GM19099 (cell line): Measurements from ENCODE around the gene RAB11B.

ENCODE experiments used
- POLR2A ChIP-seq: IDR thresholded peaks from 3 replicates; pipeline ENCODE4 v1.6.1; 2011; ENCODE audit warnings: low read depth; ENCODE audit not compliant: insufficient read length; ENCODE audit errors: extremely low read depth

RAB11B gene

DNA sequence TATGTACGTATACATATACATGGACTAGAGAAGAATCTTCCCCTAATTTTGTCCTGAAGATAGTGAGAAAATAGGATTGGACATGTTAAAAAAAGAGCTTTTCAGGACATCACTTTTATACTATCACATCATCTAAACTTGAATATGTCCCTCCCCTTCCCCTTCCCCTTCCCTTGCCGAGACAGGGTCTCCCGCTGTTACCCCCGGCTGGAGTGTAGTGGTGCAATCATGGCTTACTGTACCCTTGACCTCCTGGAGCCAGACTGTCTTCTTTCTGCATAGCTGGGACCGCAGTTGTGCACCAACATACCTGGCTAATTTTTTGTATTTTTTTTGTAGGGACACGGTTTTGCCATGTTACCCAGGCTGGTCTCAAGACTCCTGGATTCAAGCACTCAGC lies 61.2 kb downstream of the RAB11B start:
- no peak for TF ChIP-seq POLR2A

DNA sequence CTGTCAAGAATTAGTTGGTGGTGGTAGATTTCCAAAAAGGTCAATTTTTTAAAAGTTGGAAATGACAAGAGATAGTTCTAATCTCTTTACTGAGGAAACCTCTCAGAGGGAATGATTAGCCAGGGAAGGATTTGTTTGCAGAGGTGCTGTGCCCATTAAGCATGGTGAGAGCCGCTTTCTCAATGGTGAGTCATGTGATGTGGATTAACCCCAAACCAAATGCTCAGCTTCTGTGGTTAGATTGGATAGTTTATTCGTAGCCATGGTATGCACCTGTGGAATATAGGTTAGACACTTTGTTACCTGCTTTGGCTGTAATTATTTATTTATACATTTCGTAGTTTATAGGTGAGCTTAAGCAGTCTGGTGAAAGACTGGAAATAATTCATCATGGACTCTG lies 61.7 kb downstream of the RAB11B start:
- TF ChIP-seq POLR2A: no peak

DNA sequence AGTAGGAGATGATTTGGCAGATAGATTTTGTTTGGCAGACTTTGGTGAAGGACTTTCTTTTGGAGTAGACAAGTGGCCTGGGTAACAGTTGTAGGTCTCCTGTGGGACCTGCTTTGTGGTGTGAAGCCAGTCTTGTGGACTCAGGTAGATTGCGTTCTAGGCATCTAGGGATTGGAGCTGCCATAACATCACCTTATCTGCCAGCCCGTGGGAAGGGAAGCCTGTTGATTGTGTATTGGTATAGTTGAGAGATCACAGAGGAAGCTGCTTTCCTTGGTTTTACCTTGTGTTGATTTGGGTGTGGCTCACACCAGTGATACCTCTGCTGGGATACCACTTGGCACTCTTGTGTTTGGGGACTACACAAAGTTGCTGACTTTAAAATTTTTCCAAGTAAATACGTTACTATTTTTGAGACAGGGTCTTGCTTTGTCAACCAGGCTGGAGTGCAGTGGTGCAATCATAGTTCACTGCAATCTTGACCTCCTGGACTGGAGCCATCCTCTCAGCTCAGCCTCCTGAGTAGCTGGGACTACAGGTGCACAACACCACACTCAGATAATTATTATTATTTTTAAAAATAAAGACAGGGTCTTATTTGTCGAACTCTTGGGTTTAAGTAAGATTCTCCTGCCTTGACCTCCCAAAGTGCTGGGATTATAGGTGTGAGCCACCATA lies 62.4 kb downstream of the RAB11B start:
- TF ChIP-seq POLR2A: no peak

DNA sequence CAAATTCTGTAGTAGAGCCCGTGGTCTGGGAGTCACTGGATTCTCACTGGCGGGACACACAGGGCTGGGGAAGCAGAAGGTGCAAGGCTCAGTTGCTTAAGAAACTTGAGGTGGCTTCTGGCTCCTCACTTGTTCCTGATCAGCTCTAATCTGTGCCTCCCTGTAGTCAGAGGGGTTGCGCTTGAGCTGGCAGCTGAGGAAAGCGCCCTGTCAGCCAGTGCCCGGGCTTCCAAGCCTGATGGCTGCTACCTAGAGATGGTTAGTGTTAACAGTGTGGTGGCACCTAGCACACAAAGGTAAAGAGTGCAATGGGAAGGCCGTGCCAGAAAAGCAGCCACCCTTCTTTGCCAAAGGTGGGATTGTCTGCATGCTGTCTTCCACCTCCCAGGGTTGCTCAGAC lies 63.5 kb downstream of the RAB11B start:
- TF ChIP-seq POLR2A: no peak
